Measurements from ENCODE around the gene DDX1.
"Not testable (repeated sequence)": the region's sequence is repeated elsewhere in the genome, so short reads cannot be mapped to it uniquely, and the experiment has no call there.

The DDX1 gene

GRCh38 chr2:15606481-15607441, 15.1 kb downstream of the DDX1 start:
- H3K4me3 ChIP-seq (ENCODE audit: low read depth, low read length): no peak overlapping the region
- in situ Hi-C loops (cut with HindIII; ENCODE audit: low sequenced_read_pairs): no loop called here
- DNase-seq (ENCODE audit: low read depth, low spot score): no peak
- no peak for TF ChIP-seq CTCF (IDR thresholded peaks at IDR 0.05; ENCODE audit: low read depth, low read length)

- no peak overlapping the region for H3K4me3 ChIP-seq (ENCODE audit: low read depth, low read length)
- no peak for TF ChIP-seq CTCF (IDR thresholded peaks at IDR 0.05; ENCODE audit: low read depth, low read length)
- in situ Hi-C loops (cut with HindIII; ENCODE audit: low sequenced_read_pairs): no loop called here
- no peak for DNase-seq (ENCODE audit: low read depth, low spot score)
Measured at GRCh38 chr2:15607709-15608391, 16.2 kb downstream of the DDX1 start.

GRCh38 chr2:15608392-15608761, 16.7 kb downstream of the DDX1 start:
- in situ Hi-C loops (cut with HindIII; ENCODE audit: low sequenced_read_pairs): no loop called here
- no peak for TF ChIP-seq CTCF (IDR thresholded peaks at IDR 0.05; ENCODE audit: low read depth, low read length)
- no peak for DNase-seq (ENCODE audit: low read depth, low spot score)
- no peak overlapping the region for H3K4me3 ChIP-seq (ENCODE audit: low read depth, low read length)

- H3K4me3 ChIP-seq (ENCODE audit: low read depth, low read length): no peak overlapping the region
- no peak for DNase-seq (ENCODE audit: low read depth, low spot score)
- in situ Hi-C loops (cut with HindIII; ENCODE audit: low sequenced_read_pairs): no loop called here
- no peak for TF ChIP-seq CTCF (IDR thresholded peaks at IDR 0.05; ENCODE audit: low read depth, low read length)
Measured at GRCh38 chr2:15609341-15610042, 17.8 kb downstream of the DDX1 start.

GRCh38 chr2:15610430-15610952, 18.8 kb downstream of the DDX1 start:
- H3K4me3 ChIP-seq (ENCODE audit: low read depth, low read length): no peak overlapping the region
- in situ Hi-C loops (cut with HindIII; ENCODE audit: low sequenced_read_pairs): no loop called here
- DNase-seq (ENCODE audit: low read depth, low spot score): no peak
- TF ChIP-seq CTCF (IDR thresholded peaks at IDR 0.05; ENCODE audit: low read depth, low read length): no peak

GRCh38 chr2:15612101-15612500, 20.4 kb downstream of the DDX1 start:
- in situ Hi-C loops (cut with HindIII; ENCODE audit: low sequenced_read_pairs); H3K4me3 ChIP-seq (ENCODE audit: low read depth, low read length); DNase-seq (ENCODE audit: low read depth, low spot score): not testable (repeated sequence)
